Pancreas (tissue), 10 donors: ENCODE data around the gene AMMECR1. TPM values are rescaled to one million over a fixed set of nuclear protein-coding genes. Genes with fewer than 3 reads are reported as not detected.
A peak's percentile ranks its signal among the peaks of the same experiment; 100 is the strongest.

ENCODE experiments used
- ATAC-seq, 4 donors: fragments of 200-7000 bp; cut with Tn5 transposase; one replicate each; pipeline versions ENCODE4 v1.8.0 to v1.9.1; 2020; ENCODE audit warnings: mild to moderate bottlenecking in 4 of 4, moderate library complexity in 4 of 4
- DNase-seq, 6 donors: peaks; one replicate each; pipeline ENCODE4 v3.0.0-alpha.2; 2020
- FAIRE-seq: peaks from 2 replicates; lab custom pipeline; 2012; peaks lifted over from hg19 to GRCh38; lab: Jason Lieb, UNC
- H3K27ac ChIP-seq, 4 donors: fragments of 200-600 bp; sonication (generic); 1 replicate in 3 of 4; 2 replicates in 1 of 4; pipeline versions ENCODE4 v1.5.0 to v1.8.0; 2020
- H3K27me3 ChIP-seq, 4 donors: fragments of 200-600 bp; one replicate each; pipeline ENCODE4 v1.8.0; 2021
- H3K36me3 ChIP-seq, 3 donors: fragments of 200-600 bp; sonication (generic) in 1 of 3; one replicate each; pipeline versions ENCODE4 v1.5.0 to v1.8.0; 2020 to 2021
- H3K4me1 ChIP-seq, 3 donors: fragments of 200-600 bp; one replicate each; pipeline ENCODE4 v1.8.0; 2021
- H3K4me3 ChIP-seq, 4 donors: fragments of 200-600 bp; sonication (generic) in 2 of 4; one replicate each; pipeline versions ENCODE4 v1.5.0 to v1.8.0; 2020 to 2021
- H3K9me3 ChIP-seq, 4 donors: fragments of 200-600 bp; one replicate each; pipeline ENCODE4 v1.8.0; 2021
- CTCF ChIP-seq, 4 donors: fragments of 200-600 bp; sonication (generic) in 3 of 4; IDR thresholded peaks; one replicate each; pipeline versions ENCODE4 v1.5.0 to v1.8.0; 2021; ENCODE audit warnings: antibody characterized with exemption in 4 of 4
- WGBS, 2 donors: extraction: QIAGEN DNeasy Blood & Tissue Kit; methylation state at CpG; one replicate each; pipeline ENCODE4 v1.1.7; 2013; 5-methylcytosine and 5-hydroxymethylcytosine counted together
- intact Hi-C, 3 donors: fragments of 100-400 bp; cut with DNase I; formaldehyde crosslinking; loops; one replicate each; pipeline versions ENCODE4 v1.11.1 to v1.14.2; 2022
- polyA plus RNA-seq, 2 donors: library from polyadenylated mRNA; stranded (reverse); fragments of 200-250 nt; gene quantifications; one replicate each; pipeline ENCODE4 v1.2.3, GENCODE V29; 2013
- total RNA-seq, 6 donors: library from RNA; stranded (reverse); fragmentation: NEBNext Ultra II Directional in 4 of 6; extraction: Animal tissue kit (Norgen Biotek cat#: 25700) in 4 of 6; gene quantifications; one replicate each; pipeline versions ENCODE4 v1.2.1 to v1.2.4, GENCODE V29; 2021 to 2023
- donor health status: healthy with polysubstance abuse.
- donor health status: DM: no; HTN: no; CAD: no; lungs with moderate emphysema.
- donor health status: DM: no; HTN: no; CAD: no.
- donor health status: control.
- donor health status: control.
- donor health status: Bipolar disorder and iron deficiency.
- donor health status: DM: yes; HTN: yes; CAD: no.
- donor health status: DM: no; HTN: no; CAD: no.
- donor health status: DM: no; HTN: no; CAD: no.
- donor health status: DM: yes; HTN: yes; CAD: no.

AMMECR1 gene
- total RNA-seq (1 to 10 TPM; 1.7 to 4.1 (median 2.7) TPM), polyA plus RNA-seq (1 to 10 TPM; 1.4 to 1.8 TPM)

GRCh38 chrX:110317820-110318663, at the start of gene AMMECR1:
AMMECR1 (minus strand) TSS chrX:110318085; CDS start chrX:110318071, 14 bp downstream.
- Histone ChIP-seq H3K4me1 (no peaks in the 10 kb centered on the region), H3K4me3 (peak within 1 kb of the TSS; percentile 43 to 62 (median 56)), H3K27ac (peak within 1 kb of the TSS; percentile 67 to 89 (median 80)), H3K9me3 (no peaks in the 10 kb centered on the region), H3K27me3 (no peaks in the 10 kb centered on the region), H3K36me3 (no peaks in the 10 kb centered on the region)
- peak; percentile 73 to 87 (median 79) for DNase-seq
- WGBS, 2 donors: 0 to 16% methylated on average over 61 to 78 of the region's 78 CpGs
- intact Hi-C loops: no loop called here
- TF ChIP-seq CTCF (IDR thresholded peaks at IDR 0.05): no peak
- peak; percentile 92 to 96 (median 94) for ATAC-seq
- FAIRE-seq: no peak

GRCh38 chrX:110363244-110363643, 45.4 kb upstream of the AMMECR1 start:
- FAIRE-seq: no peak
- no peak for DNase-seq
- no peak for TF ChIP-seq CTCF (IDR thresholded peaks at IDR 0.05)
- Histone ChIP-seq H3K9me3 (no peaks in the 10 kb centered on the region), H3K27ac (no peak overlapping the region), H3K27me3 (peaks cover 0 to 4% (median 1%) of the 10 kb centered on the region in 4 donors), H3K36me3 (no peaks in the 10 kb centered on the region), H3K4me1 (no peaks in the 10 kb centered on the region), H3K4me3 (no peak overlapping the region)
- WGBS, 2 donors: 71 to 82% methylated on average over 1 of the region's 1 CpG
- no peak for ATAC-seq
- intact Hi-C loops: no loop called here

GRCh38 chrX:110359273-110359672, 41.4 kb upstream of the AMMECR1 start:
- Histone ChIP-seq H3K4me1 (no peaks in the 10 kb centered on the region), H3K9me3 (no peaks in the 10 kb centered on the region), H3K27me3 (peaks cover 0 to 6% (median 1%) of the 10 kb centered on the region in 4 donors), H3K4me3 (no peak overlapping the region), H3K27ac (no peak overlapping the region), H3K36me3 (no peaks in the 10 kb centered on the region)
- no peak for TF ChIP-seq CTCF (IDR thresholded peaks at IDR 0.05)
- no peak for DNase-seq
- ATAC-seq: no peak
- FAIRE-seq: no peak
- intact Hi-C loops: no loop called here
- 18 to 48% methylated on average over 1 of the region's 1 CpG for WGBS, 2 donors

GRCh38 chrX:110358548-110358947, 40.7 kb upstream of the AMMECR1 start, which contains the start of gene RTL9:
RTL9 (plus strand) TSS chrX:110358848; CDS start chrX:110450618, 91,770 bp downstream.
- Histone ChIP-seq H3K4me3 (no peak within 1 kb of the TSS), H3K9me3 (no peaks in the 10 kb centered on the region), H3K4me1 (no peaks in the 10 kb centered on the region), H3K36me3 (no peaks in the 10 kb centered on the region), H3K27me3 (peaks cover 0 to 8% (median 0%) of the 10 kb centered on the region in 4 donors), H3K27ac (no peak within 1 kb of the TSS)
- DNase-seq (no peak), ATAC-seq (no peak), FAIRE-seq (no peak)
- intact Hi-C loops: no loop called here
- WGBS, 2 donors: 59 to 70% methylated on average over 2 of the region's 2 CpGs
- TF ChIP-seq CTCF (IDR thresholded peaks at IDR 0.05): no peak

- DNase-seq: peak in 1 of 6 donors; percentile 56
- no peak for TF ChIP-seq CTCF (IDR thresholded peaks at IDR 0.05)
- Histone ChIP-seq H3K27ac (no peak overlapping the region), H3K9me3 (no peaks in the 10 kb centered on the region), H3K4me1 (no peaks in the 10 kb centered on the region), H3K4me3 (no peak overlapping the region), H3K36me3 (no peaks in the 10 kb centered on the region), H3K27me3 (no peaks in the 10 kb centered on the region)
- no peak for FAIRE-seq
- peak in 2 of 4 donors; percentile 31 to 50 for ATAC-seq
- WGBS, 2 donors: 36 to 38% methylated on average over 17 of the region's 17 CpGs
- intact Hi-C loops: no loop called here
Observed at GRCh38 chrX:110346681-110347080, 28.8 kb upstream of the AMMECR1 start.
